GM18499 (cell line): ENCODE results near the gene ZC3H10.

Source experiments
- ATAC-seq: cut with Tn5 transposase; IDR thresholded peaks from one replicate; pipeline ENCODE4 v1.9.1; 2021; ENCODE audit warnings: moderate number of reproducible peaks; ENCODE audit not compliant: insufficient read depth, unreplicated experiment

The ZC3H10 gene

GRCh38 chr12:56164345-56164729 lies 46.3 kb downstream of the ZC3H10 start:
- no peak for ATAC-seq

- ATAC-seq = no peak
These were observed 47.3 kb downstream of the ZC3H10 start for GRCh38 chr12:56165369-56165768.

DNA sequence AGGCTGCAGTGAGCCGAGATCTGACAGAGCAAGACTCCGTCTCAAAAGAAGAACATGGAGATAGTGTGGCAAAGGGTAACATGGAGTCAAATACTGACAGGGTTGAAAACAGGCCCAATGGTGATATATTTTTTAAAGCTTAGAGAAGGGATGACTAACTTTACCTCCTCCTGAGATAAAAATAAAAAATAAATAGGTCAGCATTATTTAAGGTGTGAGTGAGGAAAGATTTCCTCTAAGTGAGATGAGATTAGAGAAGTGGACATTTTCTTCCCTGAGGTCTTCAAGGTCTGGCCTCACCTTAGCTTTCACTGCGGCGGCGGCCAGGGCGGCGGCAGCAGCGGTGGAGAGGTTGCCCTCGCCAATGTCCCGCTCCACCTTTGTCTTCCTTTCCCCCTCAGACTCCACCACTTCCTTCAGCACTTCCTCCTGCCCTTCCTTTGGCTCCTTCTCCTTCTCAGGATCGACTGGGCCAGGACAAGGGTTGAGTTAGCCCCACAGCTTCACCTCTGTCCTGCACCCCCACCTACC lies 51.2 kb downstream of the ZC3H10 start:
- ATAC-seq = no peak

- no peak for ATAC-seq
These were observed 54.8 kb downstream of the ZC3H10 start for GRCh38 chr12:56172839-56173238.
